ENCODE measurements around the gene RELB. TPM values are rescaled to one million over a fixed set of nuclear protein-coding genes. Genes with fewer than 3 reads are reported as not detected.
"Not testable (repeated sequence)": the region's sequence is repeated elsewhere in the genome, so short reads cannot be mapped to it uniquely, and the experiment has no call there.

RELB gene
- total and polyA plus RNA-seq, 2 donors (not counting 1 experiment from before 2014, with no cell fraction given): 2.3 to 11.7 TPM

DNA sequence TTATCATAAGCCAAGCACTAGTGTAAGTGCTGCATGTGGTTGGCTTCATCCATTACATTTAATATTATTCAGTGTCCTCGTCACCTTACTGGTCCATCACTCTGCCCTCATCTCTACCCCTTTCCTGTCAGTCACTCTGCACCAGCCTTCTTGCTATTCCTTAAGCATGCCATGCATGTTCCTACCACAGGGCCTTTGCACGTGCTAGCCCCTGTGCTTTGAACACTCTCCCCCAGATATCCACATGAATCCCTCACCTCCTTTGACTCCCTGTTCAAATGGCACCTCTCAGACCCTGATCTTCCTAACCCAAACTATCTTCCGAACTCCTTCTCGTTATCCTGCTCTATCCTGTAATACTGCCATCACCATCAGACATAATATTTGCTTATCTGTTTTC, 3.2 kb upstream of the RELB start:
- Histone ChIP-seq H3K36me3 (ENCODE audit: control insufficient read depth, insufficient read depth, low read length) (peaks cover 2% of the 10 kb centered on the region), H4K20me1 (ENCODE audit: control insufficient read depth, extremely low read depth, insufficient read depth, low read length) (no peaks in the 10 kb centered on the region), H3K27ac (ENCODE audit: insufficient read depth, low read length) (no peak overlapping the region), H3K9ac (ENCODE audit: insufficient read depth, low read length) (no peak overlapping the region), H3K4me3 (replicated peaks in 1 of 4; ENCODE audit: control extremely low read depth in 1 of 4, insufficient read depth in 1 of 4, low read depth in 3 of 4, low read length in 4 of 4) (no peak overlapping the region), H3K9me3 (ENCODE audit: control insufficient read depth, insufficient read depth, low read depth, low read length) (no peaks in the 10 kb centered on the region), H3K4me2 (ENCODE audit: extremely low read depth, insufficient read depth, low read length) (no peak overlapping the region), H3K79me2 (ENCODE audit: control insufficient read depth, insufficient read depth, low read length) (no peaks in the 10 kb centered on the region), H2AFZ (ENCODE audit: low read length) (no peak overlapping the region), H3K4me1 (ENCODE audit: control insufficient read depth, extremely low read depth, insufficient read depth, low read length) (peaks cover 3% of the 10 kb centered on the region), H3K27me3 (ENCODE audit: control insufficient read depth, insufficient read depth, low read length) (no peaks in the 10 kb centered on the region)
- TF ChIP-seq, protein P1, sequence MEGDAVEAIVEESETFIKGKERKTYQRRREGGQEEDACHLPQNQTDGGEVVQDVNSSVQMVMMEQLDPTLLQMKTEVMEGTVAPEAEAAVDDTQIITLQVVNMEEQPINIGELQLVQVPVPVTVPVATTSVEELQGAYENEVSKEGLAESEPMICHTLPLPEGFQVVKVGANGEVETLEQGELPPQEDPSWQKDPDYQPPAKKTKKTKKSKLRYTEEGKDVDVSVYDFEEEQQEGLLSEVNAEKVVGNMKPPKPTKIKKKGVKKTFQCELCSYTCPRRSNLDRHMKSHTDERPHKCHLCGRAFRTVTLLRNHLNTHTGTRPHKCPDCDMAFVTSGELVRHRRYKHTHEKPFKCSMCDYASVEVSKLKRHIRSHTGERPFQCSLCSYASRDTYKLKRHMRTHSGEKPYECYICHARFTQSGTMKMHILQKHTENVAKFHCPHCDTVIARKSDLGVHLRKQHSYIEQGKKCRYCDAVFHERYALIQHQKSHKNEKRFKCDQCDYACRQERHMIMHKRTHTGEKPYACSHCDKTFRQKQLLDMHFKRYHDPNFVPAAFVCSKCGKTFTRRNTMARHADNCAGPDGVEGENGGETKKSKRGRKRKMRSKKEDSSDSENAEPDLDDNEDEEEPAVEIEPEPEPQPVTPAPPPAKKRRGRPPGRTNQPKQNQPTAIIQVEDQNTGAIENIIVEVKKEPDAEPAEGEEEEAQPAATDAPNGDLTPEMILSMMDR (conservative IDR thresholded peaks at IDR 0.05 in 1 of 2, IDR thresholded peaks at IDR 0.05 in 1 of 2; ENCODE audit: low read depth in 1 of 2, low read length in 2 of 2): no peak
- no peak for TF ChIP-seq EZH2 (IDR thresholded peaks at IDR 0.05; ENCODE audit: low read length, missing control alignments)
- DNase-seq (ENCODE audit: low read depth in 2 of 2): no peak

DNA sequence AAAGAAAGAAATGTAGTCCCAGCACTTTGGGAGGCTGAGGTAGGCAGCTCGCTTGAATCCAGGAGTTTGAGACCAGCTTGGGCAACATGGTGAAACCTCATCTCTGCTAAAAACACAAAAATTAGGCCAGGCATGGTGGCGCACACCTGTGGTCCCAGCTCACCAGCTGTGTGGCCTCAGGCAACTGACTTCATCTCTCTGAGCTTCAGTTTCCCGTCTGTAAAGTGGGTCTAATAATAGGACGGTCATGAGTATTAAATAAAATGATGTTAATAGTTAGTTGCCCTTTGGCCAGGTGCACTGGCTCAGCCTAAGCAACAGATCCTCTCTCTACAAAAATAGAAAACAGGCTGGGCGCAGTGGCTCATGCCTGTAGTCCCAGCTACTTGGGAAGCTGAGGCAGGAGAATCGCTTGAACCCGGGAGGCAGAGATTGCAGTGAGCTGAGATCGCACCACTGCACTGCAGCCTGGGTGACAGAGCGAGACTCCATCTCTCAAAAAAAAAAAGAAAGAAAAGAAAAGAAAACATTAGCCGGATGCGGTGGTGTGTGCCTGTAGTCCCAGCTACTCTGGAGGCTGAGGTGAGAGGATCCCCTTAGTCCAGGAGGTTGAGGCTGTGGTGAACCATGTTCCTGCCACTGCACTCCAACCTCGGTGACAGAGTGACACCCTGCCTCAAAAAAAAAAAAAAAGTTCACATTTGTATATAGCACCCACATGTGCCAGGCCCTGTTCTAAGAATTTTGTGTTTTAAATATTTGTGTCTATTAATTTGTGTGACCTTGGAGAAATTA, 1.9 kb upstream of the RELB start:
- not testable (repeated sequence) for H3K4me3 ChIP-seq (replicated peaks in 1 of 4; ENCODE audit: control extremely low read depth in 1 of 4, insufficient read depth in 1 of 4, low read depth in 3 of 4, low read length in 4 of 4); H3K4me1 ChIP-seq (ENCODE audit: control insufficient read depth, extremely low read depth, insufficient read depth, low read length); H3K9me3 ChIP-seq (ENCODE audit: control insufficient read depth, insufficient read depth, low read depth, low read length); H2AFZ ChIP-seq (ENCODE audit: low read length); H3K79me2 ChIP-seq (ENCODE audit: control insufficient read depth, insufficient read depth, low read length); H3K36me3 ChIP-seq (ENCODE audit: control insufficient read depth, insufficient read depth, low read length); H3K4me2 ChIP-seq (ENCODE audit: extremely low read depth, insufficient read depth, low read length); H3K9ac ChIP-seq (ENCODE audit: insufficient read depth, low read length); DNase-seq (ENCODE audit: low read depth in 2 of 2); H3K27me3 ChIP-seq (ENCODE audit: control insufficient read depth, insufficient read depth, low read length); H4K20me1 ChIP-seq (ENCODE audit: control insufficient read depth, extremely low read depth, insufficient read depth, low read length); H3K27ac ChIP-seq (ENCODE audit: insufficient read depth, low read length)

DNA sequence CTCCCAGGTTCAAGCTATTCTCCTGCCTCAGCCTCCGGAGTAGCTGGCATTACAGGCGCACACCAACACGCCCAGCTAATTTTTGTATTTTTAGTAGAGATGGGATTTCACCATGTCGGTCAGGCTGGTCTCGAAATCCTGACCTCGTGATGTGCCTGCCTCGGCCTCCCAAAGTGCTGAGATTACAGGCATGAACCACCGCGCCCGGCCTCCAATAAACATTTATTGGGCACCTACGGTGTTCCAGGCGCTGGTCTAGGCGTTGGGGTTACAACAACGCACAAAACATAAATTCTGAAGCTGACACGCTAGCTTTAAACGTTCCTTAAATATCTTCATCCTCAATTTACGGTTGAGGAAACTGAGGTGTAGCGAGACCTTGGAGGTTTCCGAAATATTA, 599 bp upstream of the RELB start:
- Histone ChIP-seq H3K9ac (ENCODE audit: insufficient read depth, low read length) (peak overlapping the region; percentile 30), H3K4me2 (ENCODE audit: extremely low read depth, insufficient read depth, low read length) (peak overlapping the region; percentile 95), H3K27ac (ENCODE audit: insufficient read depth, low read length) (peak overlapping the region; percentile 38), H3K4me3 (replicated peaks in 1 of 4; ENCODE audit: control extremely low read depth in 1 of 4, insufficient read depth in 1 of 4, low read depth in 3 of 4, low read length in 4 of 4) (peak overlapping the region; percentile 28 to 48 (median 38)), H2AFZ (ENCODE audit: low read length) (peak overlapping the region; percentile 87)
- not testable (repeated sequence) for DNase-seq (ENCODE audit: low read depth in 2 of 2); H4K20me1 ChIP-seq (ENCODE audit: control insufficient read depth, extremely low read depth, insufficient read depth, low read length); H3K79me2 ChIP-seq (ENCODE audit: control insufficient read depth, insufficient read depth, low read length); H3K9me3 ChIP-seq (ENCODE audit: control insufficient read depth, insufficient read depth, low read depth, low read length); H3K4me1 ChIP-seq (ENCODE audit: control insufficient read depth, extremely low read depth, insufficient read depth, low read length); H3K36me3 ChIP-seq (ENCODE audit: control insufficient read depth, insufficient read depth, low read length); H3K27me3 ChIP-seq (ENCODE audit: control insufficient read depth, insufficient read depth, low read length)

DNA sequence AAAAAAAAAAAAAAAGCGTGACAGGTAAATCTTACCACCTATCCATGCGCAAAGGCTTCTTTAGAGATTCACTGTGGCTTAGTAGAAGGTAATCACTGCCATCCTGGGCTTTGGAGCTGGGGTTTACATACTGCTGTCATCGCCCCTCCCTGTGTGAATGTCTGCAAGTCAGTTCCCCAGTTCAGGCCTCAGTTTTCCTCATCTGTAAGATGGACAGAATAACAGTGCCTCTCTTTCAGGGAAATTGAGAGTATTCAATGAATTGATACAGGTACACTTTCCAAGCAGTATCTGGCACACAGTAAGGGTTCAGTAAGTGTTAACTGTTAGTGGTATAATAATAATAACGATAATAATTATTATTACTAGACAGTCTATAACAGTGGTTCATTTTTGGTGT, 2.2 kb downstream of the RELB start:
- H3K4me3 ChIP-seq (replicated peaks in 1 of 4; ENCODE audit: control extremely low read depth in 1 of 4, insufficient read depth in 1 of 4, low read depth in 3 of 4, low read length in 4 of 4): no peak overlapping the region
- no peak overlapping the region for H2AFZ ChIP-seq (ENCODE audit: low read length)
- no peak overlapping the region for H3K9ac ChIP-seq (ENCODE audit: insufficient read depth, low read length)
- TF ChIP-seq EZH2 (IDR thresholded peaks at IDR 0.05; ENCODE audit: low read length, missing control alignments): no peak
- TF ChIP-seq, protein P1 (conservative IDR thresholded peaks at IDR 0.05 in 1 of 2, IDR thresholded peaks at IDR 0.05 in 1 of 2; ENCODE audit: low read depth in 1 of 2, low read length in 2 of 2): no peak
- peaks cover 3% of the 10 kb centered on the region for H3K4me1 ChIP-seq (ENCODE audit: control insufficient read depth, extremely low read depth, insufficient read depth, low read length)
- no peaks in the 10 kb centered on the region for H3K36me3 ChIP-seq (ENCODE audit: control insufficient read depth, insufficient read depth, low read length)
- H4K20me1 ChIP-seq (ENCODE audit: control insufficient read depth, extremely low read depth, insufficient read depth, low read length): no peaks in the 10 kb centered on the region
- no peaks in the 10 kb centered on the region for H3K79me2 ChIP-seq (ENCODE audit: control insufficient read depth, insufficient read depth, low read length)
- no peak overlapping the region for H3K4me2 ChIP-seq (ENCODE audit: extremely low read depth, insufficient read depth, low read length)
- no peak overlapping the region for H3K27ac ChIP-seq (ENCODE audit: insufficient read depth, low read length)
- no peak for DNase-seq (ENCODE audit: low read depth in 2 of 2)
- no peaks in the 10 kb centered on the region for H3K9me3 ChIP-seq (ENCODE audit: control insufficient read depth, insufficient read depth, low read depth, low read length)
- no peaks in the 10 kb centered on the region for H3K27me3 ChIP-seq (ENCODE audit: control insufficient read depth, insufficient read depth, low read length)
